GM12878 (cell line): ENCODE results near the gene B3GALT4. TPM values are rescaled to one million over a fixed set of nuclear protein-coding genes. Genes with fewer than 3 reads are reported as not detected.

Source experiments
- BRCA1 ChIP-seq: IDR thresholded peaks from 2 replicates; pipeline ENCODE4 v1.6.1; 2011; ENCODE audit warnings: low read depth, low read length, improper control_type of control experiment
- DPF2 ChIP-seq: fragments of 450-650 bp; IDR thresholded peaks from 2 replicates; pipeline ENCODE4 v1.6.1; 2017; ENCODE audit warnings: mild to moderate bottlenecking
- ETV6 ChIP-seq, 2 experiments: fragments of 450-650 bp in 1 of 2; IDR thresholded peaks in 1 of 2; conservative IDR thresholded peaks in 1 of 2; 2 replicates each; pipeline ENCODE4 v1.6.1; 2014; ENCODE audit warnings: antibody characterized with exemption in 1 of 2, borderline replicate concordance in 1 of 2, low read depth in 1 of 2, mild to moderate bottlenecking in 1 of 2, moderate library complexity in 1 of 2
- FOS ChIP-seq: IDR thresholded peaks from 3 replicates; pipeline ENCODE4 v1.6.1; 2011; ENCODE audit warnings: borderline replicate concordance; ENCODE audit not compliant: insufficient read length; ENCODE audit errors: extremely low read depth
- GABPA ChIP-seq: IDR thresholded peaks from 2 replicates; pipeline ENCODE4 v1.6.1; 2014; ENCODE audit warnings: antibody characterized with exemption, low read depth, mild to moderate bottlenecking, inconsistent platforms
- IKZF2 ChIP-seq, 2 experiments: fragments of 450-650 bp; IDR thresholded peaks; 2 replicates each; pipeline ENCODE4 v1.6.1; 2017; ENCODE audit warnings: mild to moderate bottlenecking in 2 of 2, moderate library complexity in 2 of 2
- MLLT1 ChIP-seq: fragments of 450-650 bp; IDR thresholded peaks from 2 replicates; pipeline ENCODE4 v1.6.1; 2016; ENCODE audit warnings: mild to moderate bottlenecking
- MYC ChIP-seq: IDR thresholded peaks from 2 replicates; pipeline ENCODE4 v1.6.1; 2011; ENCODE audit warnings: mild to moderate bottlenecking, low read length, moderate library complexity, inconsistent platforms; ENCODE audit not compliant: insufficient read depth, insufficient replicate concordance, insufficient read length, severe bottlenecking
- NBN ChIP-seq: fragments of 450-650 bp; IDR thresholded peaks from 2 replicates; pipeline ENCODE4 v1.6.1; 2016
- NKRF ChIP-seq: fragments of 450-650 bp; conservative IDR thresholded peaks from 2 replicates; pipeline ENCODE4 v1.6.1; 2017; ENCODE audit warnings: mild to moderate bottlenecking, moderate library complexity
- NR2F1 ChIP-seq: fragments of 450-650 bp; conservative IDR thresholded peaks from 2 replicates; pipeline ENCODE4 v1.6.1; 2017; ENCODE audit warnings: mild to moderate bottlenecking
- PAX5 ChIP-seq: IDR thresholded peaks from 2 replicates; pipeline ENCODE4 v1.6.1; 2011; ENCODE audit warnings: low read depth, low read length, borderline replicate concordance
- POLR2AphosphoS5 ChIP-seq: IDR thresholded peaks from 2 replicates; pipeline ENCODE4 v1.6.1; 2011; ENCODE audit warnings: mild to moderate bottlenecking, low read length, inconsistent platforms
- RCOR1 ChIP-seq: conservative IDR thresholded peaks from 2 replicates; pipeline ENCODE4 v1.6.1; 2012; ENCODE audit warnings: low read depth, low read length, improper control_type of control experiment
- RELA ChIP-seq: fragments of 450-650 bp; IDR thresholded peaks from 2 replicates; pipeline ENCODE4 v1.8.0; 2014; ENCODE audit warnings: borderline replicate concordance; ENCODE audit not compliant: partially characterized antibody
- STAT3 ChIP-seq: IDR thresholded peaks from 2 replicates; pipeline ENCODE4 v1.6.1; 2011; ENCODE audit warnings: low read depth, low read length, improper control_type of control experiment
- TBL1XR1 ChIP-seq: IDR thresholded peaks from 2 replicates; pipeline ENCODE4 v1.6.1; 2012; ENCODE audit warnings: low read depth, low read length, improper control_type of control experiment
- TCF12 ChIP-seq: IDR thresholded peaks from 2 replicates; pipeline ENCODE4 v1.6.1; 2011; ENCODE audit warnings: low read depth, mild to moderate bottlenecking, low read length
- ZSCAN29 ChIP-seq: fragments of 450-650 bp; IDR thresholded peaks from 2 replicates; pipeline ENCODE4 v1.6.1; 2017; ENCODE audit warnings: mild to moderate bottlenecking, moderate library complexity
- polyA plus RNA-seq, 11 experiments: library from polyadenylated mRNA; depleted of rRNA in 4 of 11; unstranded in 6 of 11; stranded (reverse) in 5 of 11; fragments of >200 nt; fragmentation: Nextera tagmentation in 4 of 11; fragmentation: Illumina TruSeq in 1 of 11; extraction: Ambion mirVana in 4 of 11; extraction: Trizol in 1 of 11; gene quantifications; 1 replicate in 1 of 11; 2 replicates in 10 of 11; pipeline versions ENCODE4 v1.2.1 to v1.2.3, GENCODE V29; 2011 to 2016; ENCODE audit warnings: inconsistent platforms in 2 of 11, missing spikeins in 2 of 11, low read depth in 1 of 11
- total RNA-seq, 4 experiments: library from RNA; depleted of rRNA in 3 of 4; stranded (reverse); fragments of >200 nt in 3 of 4; fragmentation: Illumina TruSeq in 1 of 4; extraction: Trizol in 1 of 4; gene quantifications; 2 replicates each; pipeline versions ENCODE4 v1.2.1 to v1.2.3, GENCODE V29; 2013 to 2021
- TF ChIP-seq, protein P1 (sequence below): fragments of 450-650 bp; IDR thresholded peaks from 2 replicates; pipeline ENCODE4 v1.6.1; 2017; ENCODE audit warnings: mild to moderate bottlenecking
- TF ChIP-seq, protein P2 (sequence below): fragments of 450-650 bp; formaldehyde crosslinking; IDR thresholded peaks from 2 replicates; pipeline ENCODE4 v1.4.0; 2020; ENCODE audit warnings: mild to moderate bottlenecking, moderate library complexity

B3GALT4 gene
- total and polyA plus RNA-seq, 10 of the 15 experiments (the other 5 are each of a cell fraction or from before 2014, with no cell fraction given) = 0.27 to 8.2 (median 2.6) TPM

GRCh38 chr6:33248932-33249731 lies 27.8 kb upstream of the B3GALT4 start (continued):
- TF ChIP-seq MLLT1 (peak; percentile 66), DPF2 (0 out of 2 replicates have a peak, but pooled peaks have one; percentile 38), TBL1XR1 (peak; percentile 13; the same call in 1 of the 2 replicates), NBN (no peak), POLR2AphosphoS5 (peak; percentile 95), ZSCAN29 (no peak), GABPA (peak; percentile 70; the same call in 1 of the 2 replicates), RCOR1 (no peak), STAT3 (no peak), RELA (no peak), NR2F1 (peak; percentile 89), NKRF (no peak; the same call in 1 of the 2 replicates), MYC (peak; percentile 27), BRCA1 (no peak), PAX5 (no peak), FOS (peak; percentile 22), TCF12 (0 out of 2 replicates have a peak, but pooled peaks have one; percentile 37), ETV6 (conservative IDR thresholded peaks at IDR 0.05 in 1 of 2, IDR thresholded peaks at IDR 0.05 in 1 of 2; ENCODE audit: borderline replicate concordance in 1 of 2, low read depth in 1 of 2) (no peak), IKZF2 (IDR thresholded peaks at IDR 0.05) (peak in 1 of 2 experiments; percentile 65; a peak in 3 of 4 replicates)
- TF ChIP-seq, protein P1, sequence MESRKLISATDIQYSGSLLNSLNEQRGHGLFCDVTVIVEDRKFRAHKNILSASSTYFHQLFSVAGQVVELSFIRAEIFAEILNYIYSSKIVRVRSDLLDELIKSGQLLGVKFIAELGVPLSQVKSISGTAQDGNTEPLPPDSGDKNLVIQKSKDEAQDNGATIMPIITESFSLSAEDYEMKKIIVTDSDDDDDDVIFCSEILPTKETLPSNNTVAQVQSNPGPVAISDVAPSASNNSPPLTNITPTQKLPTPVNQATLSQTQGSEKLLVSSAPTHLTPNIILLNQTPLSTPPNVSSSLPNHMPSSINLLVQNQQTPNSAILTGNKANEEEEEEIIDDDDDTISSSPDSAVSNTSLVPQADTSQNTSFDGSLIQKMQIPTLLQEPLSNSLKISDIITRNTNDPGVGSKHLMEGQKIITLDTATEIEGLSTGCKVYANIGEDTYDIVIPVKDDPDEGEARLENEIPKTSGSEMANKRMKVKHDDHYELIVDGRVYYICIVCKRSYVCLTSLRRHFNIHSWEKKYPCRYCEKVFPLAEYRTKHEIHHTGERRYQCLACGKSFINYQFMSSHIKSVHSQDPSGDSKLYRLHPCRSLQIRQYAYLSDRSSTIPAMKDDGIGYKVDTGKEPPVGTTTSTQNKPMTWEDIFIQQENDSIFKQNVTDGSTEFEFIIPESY = no peak
- TF ChIP-seq, protein P2, sequence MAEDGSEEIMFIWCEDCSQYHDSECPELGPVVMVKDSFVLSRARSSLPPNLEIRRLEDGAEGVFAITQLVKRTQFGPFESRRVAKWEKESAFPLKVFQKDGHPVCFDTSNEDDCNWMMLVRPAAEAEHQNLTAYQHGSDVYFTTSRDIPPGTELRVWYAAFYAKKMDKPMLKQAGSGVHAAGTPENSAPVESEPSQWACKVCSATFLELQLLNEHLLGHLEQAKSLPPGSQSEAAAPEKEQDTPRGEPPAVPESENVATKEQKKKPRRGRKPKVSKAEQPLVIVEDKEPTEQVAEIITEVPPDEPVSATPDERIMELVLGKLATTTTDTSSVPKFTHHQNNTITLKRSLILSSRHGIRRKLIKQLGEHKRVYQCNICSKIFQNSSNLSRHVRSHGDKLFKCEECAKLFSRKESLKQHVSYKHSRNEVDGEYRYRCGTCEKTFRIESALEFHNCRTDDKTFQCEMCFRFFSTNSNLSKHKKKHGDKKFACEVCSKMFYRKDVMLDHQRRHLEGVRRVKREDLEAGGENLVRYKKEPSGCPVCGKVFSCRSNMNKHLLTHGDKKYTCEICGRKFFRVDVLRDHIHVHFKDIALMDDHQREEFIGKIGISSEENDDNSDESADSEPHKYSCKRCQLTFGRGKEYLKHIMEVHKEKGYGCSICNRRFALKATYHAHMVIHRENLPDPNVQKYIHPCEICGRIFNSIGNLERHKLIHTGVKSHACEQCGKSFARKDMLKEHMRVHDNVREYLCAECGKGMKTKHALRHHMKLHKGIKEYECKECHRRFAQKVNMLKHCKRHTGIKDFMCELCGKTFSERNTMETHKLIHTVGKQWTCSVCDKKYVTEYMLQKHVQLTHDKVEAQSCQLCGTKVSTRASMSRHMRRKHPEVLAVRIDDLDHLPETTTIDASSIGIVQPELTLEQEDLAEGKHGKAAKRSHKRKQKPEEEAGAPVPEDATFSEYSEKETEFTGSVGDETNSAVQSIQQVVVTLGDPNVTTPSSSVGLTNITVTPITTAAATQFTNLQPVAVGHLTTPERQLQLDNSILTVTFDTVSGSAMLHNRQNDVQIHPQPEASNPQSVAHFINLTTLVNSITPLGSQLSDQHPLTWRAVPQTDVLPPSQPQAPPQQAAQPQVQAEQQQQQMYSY (CRISPR knock-in tag) = no peak
